Measurements from ENCODE around the gene HHATL.

HHATL gene

GRCh38 chr3:42681361-42682038 is 21.1 kb downstream of the HHATL start:
- Histone ChIP-seq H3K23ac (ENCODE audit: low read depth, low read length, poor library complexity) (no peak overlapping the region), H2BK5ac (ENCODE audit: low read length) (no peak overlapping the region), H3K27me3 (ENCODE audit: control insufficient read depth in 3 of 3, insufficient read depth in 3 of 3, low read depth in 1 of 3, low read length in 3 of 3) (peaks cover 0 to 2% (median 0%) of the 10 kb centered on the region in 3 experiments), H4K8ac (ENCODE audit: low read depth, low read length) (no peak overlapping the region), H2BK120ac (ENCODE audit: low read depth, low read length) (no peak overlapping the region), H3K36me3 (replicated peaks in 1 of 2; ENCODE audit: control insufficient read depth in 2 of 2, insufficient read depth in 2 of 2, low read length in 2 of 2) (no peaks in the 10 kb centered on the region), H4K91ac (ENCODE audit: low read depth, low read length, poor library complexity) (no peak overlapping the region), H2AK5ac (ENCODE audit: low read depth, low read length) (no peak overlapping the region), H3K9me3 (replicated peaks in 1 of 2; ENCODE audit: control insufficient read depth in 2 of 2, insufficient read depth in 1 of 2, low read depth in 1 of 2, low read length in 2 of 2) (no peaks in the 10 kb centered on the region), H2AFZ (ENCODE audit: low read length) (no peak overlapping the region), H3K4me3 (ENCODE audit: low read length in 2 of 2) (no peak overlapping the region), H3K4me1 (ENCODE audit: control insufficient read depth in 2 of 2, insufficient read depth in 1 of 2, low read depth in 1 of 2, low read length in 2 of 2) (peaks cover 0 to 2% of the 10 kb centered on the region in 2 donors), H3K4ac (ENCODE audit: low read length) (no peak overlapping the region), H3K4me2 (ENCODE audit: insufficient read depth, low read length, poor library complexity, severe bottlenecking) (no peak overlapping the region), H2BK15ac (ENCODE audit: low read length) (no peak overlapping the region), H3K27ac (replicated peaks; ENCODE audit: low read length) (no peak overlapping the region), H2BK12ac (ENCODE audit: low read length) (no peak overlapping the region), H3K14ac (ENCODE audit: low read length) (no peak overlapping the region), H3K18ac (ENCODE audit: low read length) (no peak overlapping the region), H3K9ac (ENCODE audit: low read depth, low read length, poor library complexity) (no peak overlapping the region), H3K79me1 (ENCODE audit: low read depth, low read length) (no peaks in the 10 kb centered on the region)
- WGBS, 2 donors (ENCODE audit: extremely low coverage in 2 of 2, insufficient read length in 2 of 2, insufficient replicate concordance in 1 of 2): no CpG with 5 or more reads among the region's 10 CpGs
- DNase-seq (ENCODE audit: low spot score): no peak

GRCh38 chr3:42680806-42681205 is 21.8 kb downstream of the HHATL start:
- H3K14ac ChIP-seq (ENCODE audit: low read length): no peak overlapping the region
- H3K27me3 ChIP-seq (ENCODE audit: control insufficient read depth in 3 of 3, insufficient read depth in 3 of 3, low read depth in 1 of 3, low read length in 3 of 3): peaks cover 0 to 2% (median 0%) of the 10 kb centered on the region in 3 experiments
- H4K8ac ChIP-seq (ENCODE audit: low read depth, low read length): no peak overlapping the region
- H4K91ac ChIP-seq (ENCODE audit: low read depth, low read length, poor library complexity): no peak overlapping the region
- no peak overlapping the region for H3K18ac ChIP-seq (ENCODE audit: low read length)
- no peak overlapping the region for H3K4me3 ChIP-seq (ENCODE audit: low read length in 2 of 2)
- peaks cover 3 to 4% of the 10 kb centered on the region in 2 donors for H3K9me3 ChIP-seq (replicated peaks in 1 of 2; ENCODE audit: control insufficient read depth in 2 of 2, insufficient read depth in 1 of 2, low read depth in 1 of 2, low read length in 2 of 2)
- H3K4ac ChIP-seq (ENCODE audit: low read length): no peak overlapping the region
- no peak overlapping the region for H2BK12ac ChIP-seq (ENCODE audit: low read length)
- WGBS, 2 donors (ENCODE audit: extremely low coverage in 2 of 2, insufficient read length in 2 of 2, insufficient replicate concordance in 1 of 2): no CpG with 5 or more reads among the region's 4 CpGs
- H2AFZ ChIP-seq (ENCODE audit: low read length): no peak overlapping the region
- peaks cover 0 to 2% of the 10 kb centered on the region in 2 donors for H3K4me1 ChIP-seq (ENCODE audit: control insufficient read depth in 2 of 2, insufficient read depth in 1 of 2, low read depth in 1 of 2, low read length in 2 of 2)
- no peak overlapping the region for H3K9ac ChIP-seq (ENCODE audit: low read depth, low read length, poor library complexity)
- H3K4me2 ChIP-seq (ENCODE audit: insufficient read depth, low read length, poor library complexity, severe bottlenecking): no peak overlapping the region
- H3K23ac ChIP-seq (ENCODE audit: low read depth, low read length, poor library complexity): no peak overlapping the region
- no peak overlapping the region for H2BK120ac ChIP-seq (ENCODE audit: low read depth, low read length)
- no peaks in the 10 kb centered on the region for H3K36me3 ChIP-seq (replicated peaks in 1 of 2; ENCODE audit: control insufficient read depth in 2 of 2, insufficient read depth in 2 of 2, low read length in 2 of 2)
- no peak overlapping the region for H2BK5ac ChIP-seq (ENCODE audit: low read length)
- no peak for DNase-seq (ENCODE audit: low spot score)
- H3K79me1 ChIP-seq (ENCODE audit: low read depth, low read length): no peaks in the 10 kb centered on the region
- no peak overlapping the region for H3K27ac ChIP-seq (replicated peaks; ENCODE audit: low read length)
- no peak overlapping the region for H2BK15ac ChIP-seq (ENCODE audit: low read length)
- H2AK5ac ChIP-seq (ENCODE audit: low read depth, low read length): no peak overlapping the region

GRCh38 chr3:42680271-42680670 is 22.3 kb downstream of the HHATL start:
- Histone ChIP-seq H3K27ac (replicated peaks; ENCODE audit: low read length) (no peak overlapping the region), H3K4me2 (ENCODE audit: insufficient read depth, low read length, poor library complexity, severe bottlenecking) (no peak overlapping the region), H3K4me1 (ENCODE audit: control insufficient read depth in 2 of 2, insufficient read depth in 1 of 2, low read depth in 1 of 2, low read length in 2 of 2) (peaks cover 0 to 2% of the 10 kb centered on the region in 2 donors), H4K91ac (ENCODE audit: low read depth, low read length, poor library complexity) (no peak overlapping the region), H2AFZ (ENCODE audit: low read length) (no peak overlapping the region), H4K8ac (ENCODE audit: low read depth, low read length) (no peak overlapping the region), H3K27me3 (ENCODE audit: control insufficient read depth in 3 of 3, insufficient read depth in 3 of 3, low read depth in 1 of 3, low read length in 3 of 3) (peaks cover 0 to 2% (median 0%) of the 10 kb centered on the region in 3 experiments), H3K14ac (ENCODE audit: low read length) (no peak overlapping the region), H2AK5ac (ENCODE audit: low read depth, low read length) (no peak overlapping the region), H2BK12ac (ENCODE audit: low read length) (no peak overlapping the region), H3K9ac (ENCODE audit: low read depth, low read length, poor library complexity) (no peak overlapping the region), H2BK120ac (ENCODE audit: low read depth, low read length) (no peak overlapping the region), H2BK15ac (ENCODE audit: low read length) (no peak overlapping the region), H3K18ac (ENCODE audit: low read length) (no peak overlapping the region), H3K9me3 (replicated peaks in 1 of 2; ENCODE audit: control insufficient read depth in 2 of 2, insufficient read depth in 1 of 2, low read depth in 1 of 2, low read length in 2 of 2) (peaks cover 3 to 4% of the 10 kb centered on the region in 2 donors), H3K4ac (ENCODE audit: low read length) (no peak overlapping the region), H3K79me1 (ENCODE audit: low read depth, low read length) (no peaks in the 10 kb centered on the region), H3K4me3 (ENCODE audit: low read length in 2 of 2) (no peak overlapping the region), H3K36me3 (replicated peaks in 1 of 2; ENCODE audit: control insufficient read depth in 2 of 2, insufficient read depth in 2 of 2, low read length in 2 of 2) (no peaks in the 10 kb centered on the region), H2BK5ac (ENCODE audit: low read length) (no peak overlapping the region), H3K23ac (ENCODE audit: low read depth, low read length, poor library complexity) (no peak overlapping the region)
- no peak for DNase-seq (ENCODE audit: low spot score)
- no CpG with 5 or more reads among the region's 1 CpG for WGBS, 2 donors (ENCODE audit: extremely low coverage in 2 of 2, insufficient read length in 2 of 2, insufficient replicate concordance in 1 of 2)

GRCh38 chr3:42678447-42678846 is 24.2 kb downstream of the HHATL start:
- Histone ChIP-seq H3K79me1 (ENCODE audit: low read depth, low read length) (no peaks in the 10 kb centered on the region), H3K4me1 (ENCODE audit: control insufficient read depth in 2 of 2, insufficient read depth in 1 of 2, low read depth in 1 of 2, low read length in 2 of 2) (peaks cover 0 to 2% of the 10 kb centered on the region in 2 donors), H3K9me3 (replicated peaks in 1 of 2; ENCODE audit: control insufficient read depth in 2 of 2, insufficient read depth in 1 of 2, low read depth in 1 of 2, low read length in 2 of 2) (peaks cover 3 to 4% of the 10 kb centered on the region in 2 donors), H2BK120ac (ENCODE audit: low read depth, low read length) (no peak overlapping the region), H3K4me3 (ENCODE audit: low read length in 2 of 2) (no peak overlapping the region), H3K14ac (ENCODE audit: low read length) (no peak overlapping the region), H3K4ac (ENCODE audit: low read length) (no peak overlapping the region), H2AFZ (ENCODE audit: low read length) (no peak overlapping the region), H4K8ac (ENCODE audit: low read depth, low read length) (no peak overlapping the region), H3K27me3 (ENCODE audit: control insufficient read depth in 3 of 3, insufficient read depth in 3 of 3, low read depth in 1 of 3, low read length in 3 of 3) (peaks cover 0 to 2% (median 0%) of the 10 kb centered on the region in 3 experiments), H3K27ac (replicated peaks; ENCODE audit: low read length) (no peak overlapping the region), H3K36me3 (replicated peaks in 1 of 2; ENCODE audit: control insufficient read depth in 2 of 2, insufficient read depth in 2 of 2, low read length in 2 of 2) (no peaks in the 10 kb centered on the region), H3K4me2 (ENCODE audit: insufficient read depth, low read length, poor library complexity, severe bottlenecking) (no peak overlapping the region), H2AK5ac (ENCODE audit: low read depth, low read length) (no peak overlapping the region), H3K23ac (ENCODE audit: low read depth, low read length, poor library complexity) (no peak overlapping the region), H2BK5ac (ENCODE audit: low read length) (no peak overlapping the region), H2BK12ac (ENCODE audit: low read length) (no peak overlapping the region), H4K91ac (ENCODE audit: low read depth, low read length, poor library complexity) (no peak overlapping the region), H3K9ac (ENCODE audit: low read depth, low read length, poor library complexity) (no peak overlapping the region), H3K18ac (ENCODE audit: low read length) (no peak overlapping the region), H2BK15ac (ENCODE audit: low read length) (no peak overlapping the region)
- no peak for DNase-seq (ENCODE audit: low spot score)
- no CpG with 5 or more reads among the region's 2 CpGs for WGBS, 2 donors (ENCODE audit: extremely low coverage in 2 of 2, insufficient read length in 2 of 2, insufficient replicate concordance in 1 of 2)
